GM19023 (cell line): ENCODE results near the gene ERMP1.
"Not testable (repeated sequence)": the region's sequence is repeated elsewhere in the genome, so short reads cannot be mapped to it uniquely, and the experiment has no call there.

ENCODE experiments used
- ATAC-seq: cut with Tn5 transposase; IDR thresholded peaks from one replicate; pipeline ENCODE4 v1.9.1; 2021; ENCODE audit warnings: mild to moderate bottlenecking, moderate library complexity; ENCODE audit not compliant: unreplicated experiment

ERMP1 gene

DNA sequence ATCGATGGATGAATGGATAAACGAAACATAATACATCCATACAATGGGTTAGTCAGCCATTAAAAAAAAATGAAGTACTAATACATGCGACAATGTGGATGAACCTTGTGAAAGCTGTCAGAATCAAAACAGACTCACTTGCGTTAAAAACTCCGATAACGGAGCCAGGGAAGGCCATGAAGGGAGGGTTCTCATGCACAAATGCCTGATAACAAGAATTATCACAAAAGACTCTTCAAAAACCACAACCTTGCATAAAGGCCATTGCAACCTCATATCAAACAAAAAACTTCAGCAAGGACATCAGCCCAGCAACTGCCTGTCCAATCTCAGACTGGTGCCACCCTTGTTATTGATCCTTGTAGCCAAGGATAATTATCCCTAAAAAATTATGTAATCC lies 13.7 kb downstream of the ERMP1 start:
- no peak for ATAC-seq

GRCh38 chr9:5818424-5819142 lies 14.3 kb downstream of the ERMP1 start:
- no peak for ATAC-seq

DNA sequence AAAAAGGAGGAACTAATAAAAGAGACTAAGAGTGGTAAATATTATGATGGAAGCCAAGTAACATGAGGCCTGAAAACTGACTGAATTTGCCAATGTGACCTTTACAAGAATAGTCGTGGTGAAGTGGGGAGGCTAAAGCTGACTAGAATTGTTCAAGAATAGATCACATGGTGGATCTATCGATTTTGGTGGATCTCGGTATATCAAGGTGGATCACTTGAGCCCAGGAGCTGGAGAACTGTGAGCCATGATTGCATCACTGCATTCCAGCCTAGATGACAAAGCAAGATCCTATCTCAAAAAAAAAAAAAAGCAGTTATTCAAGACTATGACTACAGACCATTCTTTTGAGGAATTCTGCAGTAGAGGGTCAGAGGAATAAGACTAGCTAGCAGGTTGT lies 15.1 kb downstream of the ERMP1 start:
- ATAC-seq, result no peak

- ATAC-seq, result no peak
These were observed 17.5 kb downstream of the ERMP1 start for GRCh38 chr9:5815461-5815860.

DNA sequence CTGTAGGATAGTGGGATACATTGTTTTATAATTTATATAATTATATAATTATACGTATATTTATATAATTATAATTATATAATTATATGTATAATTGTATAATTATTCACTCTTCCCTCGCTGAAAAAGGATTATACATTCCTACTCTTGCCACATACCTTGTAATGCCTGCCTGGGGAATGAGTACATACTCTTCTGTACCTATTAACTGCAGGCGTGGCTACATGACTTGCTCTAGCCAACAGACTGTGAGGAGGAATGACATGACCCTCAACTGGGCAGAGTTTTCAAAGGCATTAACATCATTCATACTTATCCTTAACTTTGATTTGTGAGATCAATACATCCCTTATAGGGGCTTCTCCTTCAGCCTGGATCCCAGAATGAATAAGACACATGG lies 19.1 kb downstream of the ERMP1 start:
- ATAC-seq, result no peak

DNA sequence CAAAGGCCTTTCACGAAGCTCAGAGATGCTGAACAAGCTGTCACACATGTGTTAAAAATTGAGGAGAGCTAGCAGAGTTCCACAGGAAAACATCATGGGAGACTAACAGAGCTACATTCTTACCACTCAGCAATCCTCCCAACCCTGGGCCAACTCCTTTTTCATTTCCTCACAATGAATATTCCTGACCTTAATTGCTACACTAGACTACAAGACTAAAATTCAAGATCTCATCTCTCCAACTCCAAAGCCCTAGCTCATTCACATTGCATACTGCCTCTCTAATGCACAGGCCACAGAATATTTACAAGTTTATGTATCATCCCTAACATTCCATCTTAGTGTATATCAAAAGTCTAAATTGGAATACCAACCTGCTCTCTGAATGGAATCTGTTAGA lies 21.2 kb downstream of the ERMP1 start:
- no peak for ATAC-seq

- no peak for ATAC-seq
These were observed 27.4 kb downstream of the ERMP1 start for GRCh38 chr9:5805478-5805877.

DNA sequence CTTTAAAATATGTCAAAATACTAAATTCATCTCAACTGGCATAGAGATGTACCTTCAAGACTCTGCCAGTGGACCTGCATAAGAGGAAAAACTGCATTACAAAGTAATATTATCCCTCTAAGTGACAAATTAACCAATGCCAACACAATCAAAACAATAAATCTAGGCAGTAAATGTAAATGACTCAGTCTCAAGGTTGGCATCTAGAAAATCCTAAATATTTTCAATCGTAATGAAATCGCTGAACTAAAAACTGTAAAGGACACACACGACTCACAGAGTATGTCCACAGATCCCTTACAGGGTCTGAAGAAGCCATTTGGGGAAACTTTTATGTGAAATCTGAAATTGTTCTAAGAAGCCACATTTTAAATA lies 31.2 kb downstream of the ERMP1 start:
- ATAC-seq, result no peak

- no peak for ATAC-seq
These were observed 31.8 kb downstream of the ERMP1 start for GRCh38 chr9:5800969-5801738.

DNA sequence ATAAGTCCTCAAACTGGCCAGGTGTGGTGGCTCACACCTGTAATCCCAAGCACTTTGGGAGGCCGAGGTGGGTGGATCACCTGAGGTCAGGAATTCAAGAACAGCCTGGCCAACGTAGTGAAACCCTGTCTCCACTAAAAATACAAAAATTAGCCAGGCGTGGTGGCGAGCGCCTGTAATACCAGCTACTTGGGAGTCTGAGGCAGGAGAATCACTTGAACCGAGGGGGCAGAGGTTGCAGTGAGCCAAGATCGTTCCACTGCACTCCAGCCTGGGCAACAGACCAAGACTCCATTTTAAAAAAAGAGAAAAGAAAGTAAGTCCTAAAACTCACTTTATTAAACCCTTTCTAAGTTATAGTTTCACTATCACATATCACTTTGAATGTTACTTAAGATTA lies 32.5 kb downstream of the ERMP1 start:
- not testable (repeated sequence) for ATAC-seq

DNA sequence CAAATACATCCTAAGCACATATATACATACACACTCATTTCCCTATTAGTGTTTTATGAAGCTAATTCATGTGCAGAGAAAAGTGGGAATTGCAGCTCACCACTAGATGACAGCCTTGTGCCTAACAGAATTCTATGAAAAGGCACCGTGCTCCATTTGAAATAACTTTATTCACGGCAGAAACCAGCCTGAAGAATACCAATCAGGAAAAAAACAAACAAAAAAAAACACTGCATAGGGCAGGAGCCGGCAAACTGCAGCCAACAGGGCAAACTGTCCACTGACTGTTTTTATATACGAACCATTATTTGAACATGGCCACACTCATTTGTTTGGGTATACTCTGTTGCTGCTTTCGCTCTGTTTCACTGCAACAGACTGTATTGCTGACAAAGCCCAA lies 33.6 kb downstream of the ERMP1 start:
- ATAC-seq, result no peak

GRCh38 chr9:5798581-5798980 lies 34.3 kb downstream of the ERMP1 start:
- no peak for ATAC-seq

GRCh38 chr9:5796298-5796697 lies 36.6 kb downstream of the ERMP1 start:
- no peak for ATAC-seq

- ATAC-seq, result no peak
These were observed 39.1 kb downstream of the ERMP1 start for GRCh38 chr9:5793812-5794211.

DNA sequence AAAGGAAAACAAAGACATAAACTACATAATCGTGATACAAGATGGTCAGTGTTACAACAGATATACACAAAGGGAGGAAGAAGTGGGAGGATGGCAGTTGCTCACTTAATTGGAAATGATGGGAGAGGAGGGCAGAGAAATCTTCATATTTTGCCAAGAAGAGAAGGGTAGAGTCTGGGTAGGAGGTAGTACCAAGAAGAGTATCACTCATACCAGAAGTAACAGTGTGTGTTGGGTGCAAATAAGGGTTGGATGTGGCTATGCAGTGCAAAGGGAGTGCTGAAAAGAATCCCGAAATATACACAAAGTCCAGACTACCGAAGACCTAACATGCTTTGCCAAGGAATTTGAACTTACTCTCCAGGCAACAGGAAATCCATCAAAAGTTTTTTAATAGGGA lies 41.0 kb downstream of the ERMP1 start:
- no peak for ATAC-seq

GRCh38 chr9:5790923-5791322 lies 42.0 kb downstream of the ERMP1 start:
- ATAC-seq, result no peak

GRCh38 chr9:5789489-5789888 lies 43.4 kb downstream of the ERMP1 start:
- no peak for ATAC-seq

DNA sequence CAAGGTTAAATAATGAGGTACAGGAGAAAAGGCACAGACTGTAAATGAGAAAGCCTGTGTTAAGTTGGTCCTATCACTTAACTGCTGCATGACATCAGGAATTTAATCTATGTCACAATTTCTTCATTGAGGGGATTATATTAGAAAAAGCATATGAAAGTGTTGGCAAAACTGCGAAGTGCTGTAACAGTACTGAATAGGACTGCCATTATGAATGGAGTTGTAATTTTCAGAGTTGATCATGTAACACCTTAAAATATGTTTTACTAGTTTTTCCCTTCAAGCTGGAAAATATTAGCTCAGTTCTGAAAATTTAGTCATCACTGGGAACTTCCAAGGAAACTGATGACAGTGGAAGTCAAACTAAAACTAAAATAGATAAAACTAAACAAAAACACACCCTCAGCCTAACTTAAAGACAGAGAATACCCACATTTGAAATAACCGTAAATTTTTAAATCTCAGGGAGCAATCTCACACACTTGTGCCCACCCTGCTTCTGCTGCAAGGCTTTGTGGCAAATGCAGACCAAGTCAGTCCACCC lies 45.1 kb downstream of the ERMP1 start:
- no peak for ATAC-seq

- no peak for ATAC-seq
These were observed 45.7 kb downstream of the ERMP1 start for GRCh38 chr9:5787220-5787619.

- no peak for ATAC-seq
These were observed 46.4 kb downstream of the ERMP1 start for GRCh38 chr9:5786370-5787127.

DNA sequence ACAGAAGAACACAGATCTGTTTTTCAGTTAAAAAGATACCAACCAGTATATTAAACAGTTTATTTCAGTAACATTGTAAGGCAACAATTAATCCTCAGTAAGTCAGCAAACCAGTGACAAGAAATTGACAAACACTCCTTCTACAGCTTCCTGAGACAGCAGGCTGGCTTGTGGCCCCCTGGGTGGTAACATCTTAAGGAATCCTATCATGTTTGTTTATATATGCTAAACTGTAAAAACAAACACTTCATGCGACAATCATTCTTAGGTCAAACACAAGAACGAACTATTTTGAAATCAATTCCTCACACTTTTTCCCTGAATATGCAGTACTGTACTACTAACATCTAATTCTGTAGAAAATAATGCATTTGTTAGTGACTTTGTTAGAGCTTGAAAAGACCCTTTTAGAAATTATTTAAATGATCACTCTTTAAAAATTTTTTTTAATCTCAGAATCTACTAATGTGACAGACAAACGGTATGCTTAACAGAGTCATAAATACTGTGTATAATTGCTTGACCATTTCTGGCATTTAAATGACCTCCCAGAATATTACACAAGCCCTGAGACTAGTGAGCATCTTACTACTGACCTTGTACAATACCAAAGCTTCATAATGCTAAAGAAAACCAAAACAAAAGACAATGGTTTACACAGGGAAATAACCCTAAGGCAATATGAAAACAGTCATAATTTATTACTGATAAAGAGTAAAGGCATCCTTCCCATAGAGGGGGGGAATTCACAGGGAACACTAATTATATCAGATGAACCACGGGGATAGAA lies 48.2 kb downstream of the ERMP1 start:
- ATAC-seq, result no peak
